Measurements from ENCODE around the gene TGM5.
"Not testable (repeated sequence)": the region's sequence is repeated elsewhere in the genome, so short reads cannot be mapped to it uniquely, and the experiment has no call there.

TGM5 gene

GRCh38 chr15:43275740-43276562, 9.2 kb upstream of the TGM5 start:
- no peak for DNase-seq (ENCODE audit: low read depth, low spot score)

- DNase-seq (ENCODE audit: low read depth, low spot score) = no peak
Measured at GRCh38 chr15:43274136-43274535, 7.4 kb upstream of the TGM5 start.

- no peak for DNase-seq (ENCODE audit: low read depth, low spot score)
Measured at GRCh38 chr15:43273243-43273642, 6.5 kb upstream of the TGM5 start.

GRCh38 chr15:43271908-43272307, 5.2 kb upstream of the TGM5 start:
- not testable (repeated sequence) for DNase-seq (ENCODE audit: low read depth, low spot score)

GRCh38 chr15:43270676-43271306, 4.1 kb upstream of the TGM5 start:
- no peak for DNase-seq (ENCODE audit: low read depth, low spot score)

GRCh38 chr15:43270113-43270665, 3.5 kb upstream of the TGM5 start:
- no peak for DNase-seq (ENCODE audit: low read depth, low spot score)

GRCh38 chr15:43268111-43269105, 1.7 kb upstream of the TGM5 start:
- DNase-seq (ENCODE audit: low read depth, low spot score) = no peak

GRCh38 chr15:43267439-43267838, 711 bp upstream of the TGM5 start:
- DNase-seq (ENCODE audit: low read depth, low spot score) = no peak

GRCh38 chr15:43266386-43266785, 342 bp downstream of the TGM5 start:
- DNase-seq (ENCODE audit: low read depth, low spot score) = no peak

- DNase-seq (ENCODE audit: low read depth, low spot score) = no peak
Measured at GRCh38 chr15:43260011-43260615, 6.6 kb downstream of the TGM5 start.

GRCh38 chr15:43258781-43259180, 7.9 kb downstream of the TGM5 start:
- no peak for DNase-seq (ENCODE audit: low read depth, low spot score)

- no peak for DNase-seq (ENCODE audit: low read depth, low spot score)
Measured at GRCh38 chr15:43256341-43256740, 10.4 kb downstream of the TGM5 start.

GRCh38 chr15:43255376-43255775, 11.4 kb downstream of the TGM5 start:
- no peak for DNase-seq (ENCODE audit: low read depth, low spot score)

- no peak for DNase-seq (ENCODE audit: low read depth, low spot score)
Measured at GRCh38 chr15:43253431-43254403, 13.0 kb downstream of the TGM5 start.

- DNase-seq (ENCODE audit: low read depth, low spot score) = no peak
Measured at GRCh38 chr15:43251871-43252250, 14.9 kb downstream of the TGM5 start.

GRCh38 chr15:43251185-43251870, 15.4 kb downstream of the TGM5 start:
- no peak for DNase-seq (ENCODE audit: low read depth, low spot score)

- no peak for DNase-seq (ENCODE audit: low read depth, low spot score)
Measured at GRCh38 chr15:43250785-43251184, 15.9 kb downstream of the TGM5 start.

GRCh38 chr15:43249699-43250203, 17.0 kb downstream of the TGM5 start:
- peak; percentile 58 for DNase-seq (ENCODE audit: low read depth, low spot score)

GRCh38 chr15:43249236-43249635, 17.5 kb downstream of the TGM5 start:
- DNase-seq (ENCODE audit: low read depth, low spot score) = no peak
